ENCODE results near the gene GNA15.

GNA15 gene

GRCh38 chr19:3206216-3206953, 70.6 kb downstream of the GNA15 start:
- no peak for DNase-seq (ENCODE audit: low read depth in 2 of 3, low spot score in 1 of 3)

- DNase-seq (ENCODE audit: low read depth in 2 of 3, low spot score in 1 of 3), result no peak
These were observed 71.8 kb downstream of the GNA15 start for GRCh38 chr19:3207461-3208242.

- no peak for DNase-seq (ENCODE audit: low read depth in 2 of 3, low spot score in 1 of 3)
These were observed 72.7 kb downstream of the GNA15 start for GRCh38 chr19:3208317-3209207.

- peak; percentile 52 to 69 (median 67) for DNase-seq (ENCODE audit: low read depth in 2 of 3, low spot score in 1 of 3)
These were observed 74.6 kb downstream of the GNA15 start for GRCh38 chr19:3210347-3211017.

GRCh38 chr19:3211191-3211590, 75.4 kb downstream of the GNA15 start:
- DNase-seq (ENCODE audit: low read depth in 2 of 3, low spot score in 1 of 3), result no peak

- DNase-seq (ENCODE audit: low read depth in 2 of 3, low spot score in 1 of 3), result no peak
These were observed 77.3 kb downstream of the GNA15 start for GRCh38 chr19:3213159-3213558.
